A549 treated with Hydrocortisone at 1 μM for 4 hours (cell line): ENCODE measurements around the gene ZDBF2. TPM values are rescaled to one million over a fixed set of nuclear protein-coding genes. Genes with fewer than 3 reads are reported as not detected.

Experiments used
- total RNA-seq: library from RNA; stranded (reverse); fragments of 200-300 nt; extraction: Qiagen RNA extraction; gene quantifications from 5 replicates; pipeline ENCODE4 v1.2.3, GENCODE V29; 2022

The ZDBF2 gene
- total RNA-seq = 0.74 to 1.6 TPM (median 1.2 TPM) in 5 replicates

GRCh38 chr2:206274434-206275311 is at the start of gene ZDBF2:
TSS of gene ZDBF2 (plus strand) at chr2:206274663. CDS start at chr2:206281850, 7,187 bp downstream.

Other genes with a start within 250 kb of the ZDBF2 start
- gene INO80D, start 188.5 kb upstream of the ZDBF2 start, total RNA-seq = 1.3 to 2.1 TPM (median 1.6 TPM) in 5 replicates
- 54.7 to 81.5 TPM (median 66.4 TPM) in 5 replicates for gene NDUFS1, start 115.2 kb upstream of the ZDBF2 start, total RNA-seq
- gene EEF1B2, start 114.8 kb upstream of the ZDBF2 start, total RNA-seq = 1,039 to 1,164 TPM (median 1,070 TPM) in 5 replicates
- gene ADAM23, start 168.9 kb downstream of the ZDBF2 start, total RNA-seq = 8.2 to 9.5 TPM (median 9.1 TPM) in 5 replicates